GM12878 (cell line): ENCODE data around the gene SPATA46. TPM values are rescaled to one million over a fixed set of nuclear protein-coding genes. Genes with fewer than 3 reads are reported as not detected.

Experiments
- ATAC-seq: fragments of 200-7000 bp; cut with Tn5 transposase; 3 replicates; pipeline ENCODE4 v1.9.1; 2020; ENCODE audit warnings: mild to moderate bottlenecking, moderate library complexity
- BruUV-seq: library from RNA; stranded (reverse); fragments of 400-500 nt; replicated peaks from 2 replicates; lab custom pipeline; 2021; lab: Mats Ljungman, UMichigan
- CTCF ChIA-PET: fragments of 300-600 bp; sonication (Branson Sonifier 250); formaldehyde crosslinking; extraction: SDS; loops from one replicate; lab custom pipeline; 2021; ENCODE audit warnings: inconsistent platforms; lab: Yijun Ruan, JAX
- POLR2A ChIA-PET: fragments of 350-600 bp; formaldehyde crosslinking; extraction: SDS; loops from one replicate; lab custom pipeline; 2021; ENCODE audit warnings: inconsistent platforms; lab: Charles Lee
- RAD21 ChIA-PET: fragments of 300-600 bp; sonication (Branson Sonifier 250); formaldehyde crosslinking; loops from one replicate; lab custom pipeline; 2023; ENCODE audit warnings: antibody characterized with exemption; ENCODE audit not compliant: unreplicated experiment; lab: Charles Lee
- SMC1A ChIA-PET: fragments of 300-600 bp; sonication (Branson Sonifier 250); formaldehyde crosslinking; loops from one replicate; lab custom pipeline; 2023; ENCODE audit not compliant: unreplicated experiment, uncharacterized antibody; lab: Charles Lee
- DNase-seq: peaks from one replicate; pipeline ENCODE4 v3.0.0-alpha.2; 2011; ENCODE audit warnings: low read depth, low spot score
- FAIRE-seq: peaks from 3 replicates; lab custom pipeline; 2011; peaks lifted over from hg19 to GRCh38; lab: Jason Lieb, UNC
- H2AFZ ChIP-seq: 2 replicates; pipeline ENCODE4 v1.6.0; 2011; ENCODE audit warnings: low read depth, low read length, control low read depth; ENCODE audit not compliant: control insufficient read depth
- H3K27ac ChIP-seq: 2 replicates; pipeline ENCODE4 v1.5.1; 2011; ENCODE audit warnings: control low read depth; ENCODE audit not compliant: control insufficient read depth, insufficient read depth
- H3K27me3 ChIP-seq, 2 experiments: replicated peaks in 1 of 2; 2 replicates each; pipeline versions ENCODE4 v1.6.0 to v1.6.1; 2011; ENCODE audit warnings: low read length in 1 of 2; ENCODE audit not compliant: control insufficient read depth in 2 of 2, insufficient read depth in 2 of 2
- H3K36me3 ChIP-seq, 2 experiments: 2 replicates each; pipeline ENCODE4 v1.5.1; 2011; ENCODE audit warnings: low read length in 1 of 2; ENCODE audit not compliant: control insufficient read depth in 2 of 2, insufficient read depth in 2 of 2
- H3K4me1 ChIP-seq: 2 replicates; pipeline ENCODE4 v1.6.1; 2011; ENCODE audit warnings: mild to moderate bottlenecking, low read length, moderate library complexity, mixed read lengths; ENCODE audit not compliant: control insufficient read depth, insufficient read depth
- H3K4me2 ChIP-seq: 2 replicates; pipeline ENCODE4 v1.6.0; 2011; ENCODE audit warnings: control low read depth; ENCODE audit not compliant: control insufficient read depth, insufficient read depth
- H3K4me3 ChIP-seq: fragments of 200-600 bp; sonication (generic); 2 replicates; pipeline ENCODE4 v1.5.1; 2016
- H3K79me2 ChIP-seq: 2 replicates; pipeline ENCODE4 v1.6.0; 2011; ENCODE audit warnings: low read length; ENCODE audit not compliant: control insufficient read depth, insufficient read depth
- H3K9ac ChIP-seq: 2 replicates; pipeline ENCODE4 v1.8.0; 2011; ENCODE audit warnings: low read length, control low read depth, mixed read lengths; ENCODE audit not compliant: control insufficient read depth, insufficient read depth
- H3K9me3 ChIP-seq: replicated peaks from 3 replicates; pipeline ENCODE4 v1.5.1; 2011; ENCODE audit warnings: mild to moderate bottlenecking, low read length; ENCODE audit not compliant: control insufficient read depth, insufficient read depth
- H4K20me1 ChIP-seq: 2 replicates; pipeline ENCODE4 v1.6.0; 2011; ENCODE audit not compliant: control insufficient read depth, insufficient read depth
- DPF2 ChIP-seq: fragments of 450-650 bp; IDR thresholded peaks from 2 replicates; pipeline ENCODE4 v1.6.1; 2017; ENCODE audit warnings: mild to moderate bottlenecking
- FOS ChIP-seq: IDR thresholded peaks from 3 replicates; pipeline ENCODE4 v1.6.1; 2011; ENCODE audit warnings: borderline replicate concordance; ENCODE audit not compliant: insufficient read length; ENCODE audit errors: extremely low read depth
- FOXM1 ChIP-seq: IDR thresholded peaks from 2 replicates; pipeline ENCODE4 v1.6.1; 2012; ENCODE audit warnings: low read depth, mild to moderate bottlenecking, inconsistent platforms, low read length, moderate library complexity
- POLR2AphosphoS5 ChIP-seq: IDR thresholded peaks from 2 replicates; pipeline ENCODE4 v1.6.1; 2011; ENCODE audit warnings: mild to moderate bottlenecking, low read length, inconsistent platforms
- RBBP5 ChIP-seq: fragments of 200-600 bp; sonication (generic); conservative IDR thresholded peaks from 2 replicates; pipeline ENCODE4 v1.6.1; 2016
- SREBF1 ChIP-seq: IDR thresholded peaks from 2 replicates; pipeline ENCODE4 v1.6.1; 2012; ENCODE audit warnings: mild to moderate bottlenecking, low read length
- WGBS: methylation state at CpG from one replicate; pipeline ENCODE4 v1.1.6; 2016; ENCODE audit warnings: low lambda C conversion rate; ENCODE audit not compliant: insufficient replicate concordance, insufficient coverage; ENCODE audit errors: missing lambda C conversion rate; 5-methylcytosine and 5-hydroxymethylcytosine counted together
- in situ Hi-C: fragments of 300-500 bp; cut with MboI; formaldehyde crosslinking; loops from 9 replicates; pipeline ENCODE4 v1.14.3; 2018; ENCODE audit warnings: mixed read lengths
- intact Hi-C: fragments of 100-400 bp; cut with micrococcal nuclease; formaldehyde crosslinking; loops from one replicate; pipeline ENCODE4 v1.14.2; 2022; ENCODE audit not compliant: unreplicated experiment
- polyA plus RNA-seq, 11 experiments: library from polyadenylated mRNA; depleted of rRNA in 4 of 11; unstranded in 6 of 11; stranded (reverse) in 5 of 11; fragments of >200 nt; fragmentation: Nextera tagmentation in 4 of 11; fragmentation: Illumina TruSeq in 1 of 11; extraction: Ambion mirVana in 4 of 11; extraction: Trizol in 1 of 11; gene quantifications; 1 replicate in 1 of 11; 2 replicates in 10 of 11; pipeline versions ENCODE4 v1.2.1 to v1.2.3, GENCODE V29; 2011 to 2016; ENCODE audit warnings: inconsistent platforms in 2 of 11, missing spikeins in 2 of 11, low read depth in 1 of 11
- total RNA-seq, 4 experiments: library from RNA; depleted of rRNA in 3 of 4; stranded (reverse); fragments of >200 nt in 3 of 4; fragmentation: Illumina TruSeq in 1 of 4; extraction: Trizol in 1 of 4; gene quantifications; 2 replicates each; pipeline versions ENCODE4 v1.2.1 to v1.2.3, GENCODE V29; 2013 to 2021
- TF ChIP-seq, protein P1 (sequence below): fragments of 150-350 bp; IDR thresholded peaks from 2 replicates; pipeline ENCODE4 v1.6.1; 2016; ENCODE audit warnings: low read depth, low read length
- TF ChIP-seq, protein P2 (sequence below): fragments of 450-650 bp; IDR thresholded peaks from 2 replicates; pipeline ENCODE4 v1.6.1; 2017; ENCODE audit warnings: low read depth, mild to moderate bottlenecking, moderate library complexity

SPATA46 gene
- total and polyA plus RNA-seq, 10 of the 15 experiments (the other 5 are each of a cell fraction or from before 2014, with no cell fraction given) = not detected

DNA sequence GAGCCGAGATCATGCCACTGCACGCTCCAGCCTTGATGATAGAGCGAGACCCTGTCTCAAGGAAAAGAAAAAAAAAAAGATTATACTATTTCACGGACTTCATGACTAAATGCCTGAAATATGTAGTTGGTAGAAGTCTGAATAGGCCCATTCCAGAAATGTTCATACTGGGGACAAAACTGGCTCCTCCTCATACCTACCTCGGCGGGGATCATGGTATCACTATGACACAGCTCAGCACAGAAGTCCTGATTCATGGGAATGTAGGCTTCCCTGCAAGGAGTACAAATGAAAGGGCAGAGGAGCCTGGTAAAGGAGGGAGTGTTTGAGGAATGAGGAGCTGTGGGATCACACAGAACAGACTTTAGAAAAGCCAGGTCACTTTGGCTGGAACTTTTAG, 5.0 kb downstream of the SPATA46 start:
- FAIRE-seq = no peak

More for the DNA sequence above, 5.0 kb downstream of the SPATA46 start:
- ChIA-PET CTCF (interaction anchor here (1.0 to 3.0 kb wide), 4 partner anchors 9 to 18 kb away, joined by 3 to 15 read pairs (median 6); no protein-coding TSS in a partner anchor), SMC1A (interaction anchor here (1.1 to 2.2 kb wide), 5 partner anchors 8 to 17 kb away, joined by 3 to 6 read pairs (median 6); no protein-coding TSS in a partner anchor)
- in situ Hi-C loops = no loop called here
- H3K36me3 ChIP-seq = no peaks in the 10 kb centered on the region
- 45% methylated on average over 6 of the region's 6 CpGs for WGBS
- H3K27ac ChIP-seq = no peak overlapping the region
- H3K4me1 ChIP-seq = no peaks in the 10 kb centered on the region
- no peaks in the 10 kb centered on the region for H3K79me2 ChIP-seq
- TF ChIP-seq FOS (no peak), DPF2 (no peak), SREBF1 (no peak), FOXM1 (no peak), POLR2AphosphoS5 (no peak), RBBP5 (no peak)
- TF ChIP-seq, protein P1, sequence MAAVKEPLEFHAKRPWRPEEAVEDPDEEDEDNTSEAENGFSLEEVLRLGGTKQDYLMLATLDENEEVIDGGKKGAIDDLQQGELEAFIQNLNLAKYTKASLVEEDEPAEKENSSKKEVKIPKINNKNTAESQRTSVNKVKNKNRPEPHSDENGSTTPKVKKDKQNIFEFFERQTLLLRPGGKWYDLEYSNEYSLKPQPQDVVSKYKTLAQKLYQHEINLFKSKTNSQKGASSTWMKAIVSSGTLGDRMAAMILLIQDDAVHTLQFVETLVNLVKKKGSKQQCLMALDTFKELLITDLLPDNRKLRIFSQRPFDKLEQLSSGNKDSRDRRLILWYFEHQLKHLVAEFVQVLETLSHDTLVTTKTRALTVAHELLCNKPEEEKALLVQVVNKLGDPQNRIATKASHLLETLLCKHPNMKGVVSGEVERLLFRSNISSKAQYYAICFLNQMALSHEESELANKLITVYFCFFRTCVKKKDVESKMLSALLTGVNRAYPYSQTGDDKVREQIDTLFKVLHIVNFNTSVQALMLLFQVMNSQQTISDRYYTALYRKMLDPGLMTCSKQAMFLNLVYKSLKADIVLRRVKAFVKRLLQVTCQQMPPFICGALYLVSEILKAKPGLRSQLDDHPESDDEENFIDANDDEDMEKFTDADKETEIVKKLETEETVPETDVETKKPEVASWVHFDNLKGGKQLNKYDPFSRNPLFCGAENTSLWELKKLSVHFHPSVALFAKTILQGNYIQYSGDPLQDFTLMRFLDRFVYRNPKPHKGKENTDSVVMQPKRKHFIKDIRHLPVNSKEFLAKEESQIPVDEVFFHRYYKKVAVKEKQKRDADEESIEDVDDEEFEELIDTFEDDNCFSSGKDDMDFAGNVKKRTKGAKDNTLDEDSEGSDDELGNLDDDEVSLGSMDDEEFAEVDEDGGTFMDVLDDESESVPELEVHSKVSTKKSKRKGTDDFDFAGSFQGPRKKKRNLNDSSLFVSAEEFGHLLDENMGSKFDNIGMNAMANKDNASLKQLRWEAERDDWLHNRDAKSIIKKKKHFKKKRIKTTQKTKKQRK = no peak
- TF ChIP-seq, protein P2, sequence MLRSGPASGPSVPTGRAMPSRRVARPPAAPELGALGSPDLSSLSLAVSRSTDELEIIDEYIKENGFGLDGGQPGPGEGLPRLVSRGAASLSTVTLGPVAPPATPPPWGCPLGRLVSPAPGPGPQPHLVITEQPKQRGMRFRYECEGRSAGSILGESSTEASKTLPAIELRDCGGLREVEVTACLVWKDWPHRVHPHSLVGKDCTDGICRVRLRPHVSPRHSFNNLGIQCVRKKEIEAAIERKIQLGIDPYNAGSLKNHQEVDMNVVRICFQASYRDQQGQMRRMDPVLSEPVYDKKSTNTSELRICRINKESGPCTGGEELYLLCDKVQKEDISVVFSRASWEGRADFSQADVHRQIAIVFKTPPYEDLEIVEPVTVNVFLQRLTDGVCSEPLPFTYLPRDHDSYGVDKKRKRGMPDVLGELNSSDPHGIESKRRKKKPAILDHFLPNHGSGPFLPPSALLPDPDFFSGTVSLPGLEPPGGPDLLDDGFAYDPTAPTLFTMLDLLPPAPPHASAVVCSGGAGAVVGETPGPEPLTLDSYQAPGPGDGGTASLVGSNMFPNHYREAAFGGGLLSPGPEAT = no peak
- TF ChIP-seq, all 136 proteins: peak for 0
- DNase-seq = no peak
- Histone ChIP-seq H3K4me3 (no peak overlapping the region), H3K4me2 (no peak overlapping the region), H3K27me3 (no peaks in the 10 kb centered on the region), H3K9me3 (no peaks in the 10 kb centered on the region), H3K9ac (no peak overlapping the region), H2AFZ (no peak overlapping the region), H4K20me1 (no peaks in the 10 kb centered on the region; the same call in 1 of the 2 replicates)
- ChIA-PET RAD21 (interaction anchor here (0.8 to 1.2 kb wide), 3 partner anchors 9 to 20 kb away, joined by 3 to 4 read pairs (median 3); no protein-coding TSS in a partner anchor), POLR2A (interaction anchor here (0.6 kb wide), 1 partner anchor 111 kb away, joined by 5 read pairs; no protein-coding TSS in a partner anchor)
- BruUV-seq = no TSS peak
- intact Hi-C loops = no loop called here
- ATAC-seq = no peak
